Neural cell (in vitro differentiated cells): Measurements from ENCODE around the gene TM7SF2.

Experiments used
- EP300 ChIP-seq: fragments of 450-650 bp; conservative IDR thresholded peaks from 2 replicates; pipeline ENCODE4 v1.6.1; 2014; ENCODE audit warnings: antibody characterized with exemption, mild to moderate bottlenecking, moderate library complexity; ENCODE audit not compliant: poor library complexity, severe bottlenecking
- EZH2 ChIP-seq: fragments of 200-600, 300-800 bp; shearing (Covaris generic), sonication (generic); IDR thresholded peaks from 2 replicates; pipeline ENCODE4 v1.6.1; 2014; ENCODE audit warnings: antibody characterized with exemption, low read length, borderline replicate concordance, mild to moderate bottlenecking; ENCODE audit not compliant: insufficient read depth, poor library complexity, severe bottlenecking
- POLR2AphosphoS5 ChIP-seq: IDR thresholded peaks from 2 replicates; pipeline ENCODE4 v1.6.1; 2012
- TF ChIP-seq, protein P1 (sequence below): fragments of 450-650 bp; IDR thresholded peaks from 2 replicates; pipeline ENCODE4 v1.5.1; 2014; ENCODE audit warnings: antibody characterized with exemption, mild to moderate bottlenecking, moderate library complexity; ENCODE audit not compliant: poor library complexity, severe bottlenecking

GRCh38 chr11:65087216-65087615 lies 24.5 kb upstream of the TM7SF2 start:
- TF ChIP-seq POLR2AphosphoS5 (no peak), EZH2 (no peak), EP300 (no peak)
- TF ChIP-seq, protein P1, sequence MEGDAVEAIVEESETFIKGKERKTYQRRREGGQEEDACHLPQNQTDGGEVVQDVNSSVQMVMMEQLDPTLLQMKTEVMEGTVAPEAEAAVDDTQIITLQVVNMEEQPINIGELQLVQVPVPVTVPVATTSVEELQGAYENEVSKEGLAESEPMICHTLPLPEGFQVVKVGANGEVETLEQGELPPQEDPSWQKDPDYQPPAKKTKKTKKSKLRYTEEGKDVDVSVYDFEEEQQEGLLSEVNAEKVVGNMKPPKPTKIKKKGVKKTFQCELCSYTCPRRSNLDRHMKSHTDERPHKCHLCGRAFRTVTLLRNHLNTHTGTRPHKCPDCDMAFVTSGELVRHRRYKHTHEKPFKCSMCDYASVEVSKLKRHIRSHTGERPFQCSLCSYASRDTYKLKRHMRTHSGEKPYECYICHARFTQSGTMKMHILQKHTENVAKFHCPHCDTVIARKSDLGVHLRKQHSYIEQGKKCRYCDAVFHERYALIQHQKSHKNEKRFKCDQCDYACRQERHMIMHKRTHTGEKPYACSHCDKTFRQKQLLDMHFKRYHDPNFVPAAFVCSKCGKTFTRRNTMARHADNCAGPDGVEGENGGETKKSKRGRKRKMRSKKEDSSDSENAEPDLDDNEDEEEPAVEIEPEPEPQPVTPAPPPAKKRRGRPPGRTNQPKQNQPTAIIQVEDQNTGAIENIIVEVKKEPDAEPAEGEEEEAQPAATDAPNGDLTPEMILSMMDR: no peak
